Superior temporal gyrus (tissue), 1 donor: ENCODE results near the gene TFF3.

Experiments
- DNase-seq: peaks from one replicate; pipeline ENCODE4 v3.0.0-alpha.2; 2016; ENCODE audit errors: extremely low spot score

TFF3 gene

DNA sequence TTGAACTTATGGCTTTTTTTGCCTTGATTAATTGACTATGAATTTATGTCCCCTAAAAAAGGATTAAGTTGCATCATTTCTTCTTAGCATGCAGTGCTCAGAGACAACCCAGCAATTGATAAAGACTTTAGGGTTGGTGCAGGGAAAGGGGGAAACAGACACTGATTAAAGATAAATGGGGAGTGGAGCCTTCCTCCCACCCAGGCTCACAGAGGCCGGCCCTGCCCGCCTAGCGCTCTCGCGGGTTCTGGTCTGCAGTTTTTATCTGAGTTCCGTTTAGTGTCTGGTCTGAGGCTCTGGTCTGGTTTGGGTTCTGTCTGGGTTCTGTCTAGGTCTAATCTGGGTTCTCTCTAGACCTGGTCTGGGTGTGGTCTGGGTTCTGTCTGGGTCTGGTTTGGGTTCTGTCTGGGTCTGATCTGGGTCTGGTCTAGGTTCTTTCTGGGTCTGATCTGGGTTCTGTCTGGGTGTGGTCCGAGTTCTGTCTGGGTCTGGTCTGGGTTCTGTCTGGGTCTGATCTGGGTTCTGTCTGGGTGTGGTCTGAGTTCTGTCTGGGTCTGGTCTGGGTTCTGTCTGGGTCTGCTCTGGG is 48.1 kb downstream of the TFF3 start:
- DNase-seq: no peak

DNA sequence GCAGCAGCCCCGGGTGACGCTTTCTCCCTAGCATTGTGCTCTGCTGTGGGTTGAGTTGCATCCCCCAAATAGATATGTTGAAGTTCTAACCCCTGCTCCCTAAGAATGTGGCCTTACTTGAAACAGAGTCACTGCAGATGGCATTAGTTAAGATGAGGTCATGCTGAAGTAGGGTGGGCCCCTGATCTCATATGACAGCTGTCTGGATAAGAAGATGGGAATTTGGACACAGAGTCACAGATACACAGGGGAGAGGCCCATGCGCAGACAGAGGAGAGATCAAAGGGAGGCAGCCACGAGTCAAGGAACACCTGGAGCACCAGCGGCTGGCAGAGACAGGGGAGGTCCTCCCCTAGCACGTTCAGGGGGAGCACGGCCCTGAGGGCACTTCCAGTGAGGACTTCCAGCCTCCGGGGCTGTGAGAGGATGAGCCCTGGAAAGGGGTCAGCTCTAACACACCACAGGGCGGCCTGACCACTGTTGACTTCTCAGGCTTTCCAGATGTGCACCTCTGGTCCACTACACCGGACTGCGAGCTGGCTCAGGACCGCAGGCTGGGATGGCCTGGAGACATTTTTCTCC is 49.9 kb downstream of the TFF3 start:
- no peak for DNase-seq

- no peak for DNase-seq
These were observed 50.7 kb downstream of the TFF3 start for GRCh38 chr21:42264245-42265195.

DNA sequence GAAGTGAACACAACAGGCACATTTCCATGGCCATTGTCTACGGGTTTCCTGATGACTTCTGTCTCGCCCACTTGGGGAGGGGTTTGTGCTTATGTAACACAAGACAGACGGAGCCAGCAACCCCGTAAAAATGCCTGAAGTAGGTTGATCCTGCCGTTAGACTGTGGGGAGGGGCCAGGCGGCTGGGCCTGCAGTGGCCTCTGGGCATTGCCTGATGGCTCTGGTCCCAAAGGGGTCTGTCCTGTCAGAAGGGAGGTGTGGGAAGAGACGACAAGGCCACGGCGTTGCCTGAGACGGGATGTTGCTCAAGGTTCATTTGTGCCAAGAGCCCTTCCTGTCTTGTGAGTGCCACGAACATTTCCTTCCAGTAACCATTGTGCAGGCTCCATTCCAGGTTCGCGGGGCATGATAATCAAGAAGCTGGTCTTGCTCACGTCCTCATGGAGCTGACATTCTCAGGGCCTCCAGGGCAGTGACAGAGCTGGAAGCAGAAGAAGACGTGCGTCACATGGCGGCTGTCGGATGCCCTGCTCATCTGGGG is 51.5 kb downstream of the TFF3 start:
- DNase-seq: no peak

DNA sequence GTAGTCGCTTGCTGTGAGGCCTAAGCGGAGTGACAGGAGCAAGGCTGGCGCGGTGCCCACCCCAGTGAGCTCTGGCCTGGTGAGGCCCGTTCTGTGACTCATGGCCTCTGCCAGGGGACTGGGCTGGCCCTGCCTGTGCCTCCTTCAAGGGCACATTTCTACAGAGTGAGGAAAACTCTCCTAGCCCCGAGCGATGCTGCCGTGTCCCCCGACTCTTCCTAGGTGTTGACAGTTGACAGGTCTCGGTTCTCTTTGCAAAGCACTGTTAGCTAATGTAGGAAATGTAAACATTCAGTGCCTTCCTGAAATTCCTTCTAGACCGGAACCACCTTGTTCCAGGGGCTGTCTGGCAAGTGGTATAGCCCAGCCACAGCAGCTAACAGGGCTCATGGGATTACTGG is 52.4 kb downstream of the TFF3 start:
- DNase-seq: no peak

- DNase-seq: no peak
These were observed 53.4 kb downstream of the TFF3 start for GRCh38 chr21:42261829-42262200.
